ENCODE results near the gene PRORP.
"Not testable (repeated sequence)": the region's sequence is repeated elsewhere in the genome, so short reads cannot be mapped to it uniquely, and the experiment has no call there.

Gene PRORP

GRCh38 chr14:35138585-35138984 is 16.2 kb downstream of the PRORP start:
- no peak for DNase-seq

- peak in 1 of 14 donors; percentile 16 for DNase-seq
Measured at GRCh38 chr14:35140718-35141581, 18.6 kb downstream of the PRORP start.

GRCh38 chr14:35144029-35144428 is 21.7 kb downstream of the PRORP start:
- DNase-seq, result no peak

- DNase-seq, result no peak
Measured at GRCh38 chr14:35146711-35147149, 24.4 kb downstream of the PRORP start.

- DNase-seq, result no peak
Measured at GRCh38 chr14:35147186-35147585, 24.8 kb downstream of the PRORP start.

GRCh38 chr14:35147711-35148110 is 25.4 kb downstream of the PRORP start:
- DNase-seq, result no peak

- DNase-seq, result no peak
Measured at GRCh38 chr14:35149239-35149638, 26.9 kb downstream of the PRORP start.

- not testable (repeated sequence) for DNase-seq
Measured at GRCh38 chr14:35152531-35152930, 30.2 kb downstream of the PRORP start.

GRCh38 chr14:35154016-35154415 is 31.7 kb downstream of the PRORP start:
- no peak for DNase-seq

- no peak for DNase-seq
Measured at GRCh38 chr14:35155962-35156361, 33.6 kb downstream of the PRORP start.

GRCh38 chr14:35158491-35158890 is 36.1 kb downstream of the PRORP start:
- DNase-seq, result no peak

GRCh38 chr14:35158951-35159653 is 36.8 kb downstream of the PRORP start:
- DNase-seq, result no peak

- DNase-seq, result no peak
Measured at GRCh38 chr14:35159742-35160409, 37.5 kb downstream of the PRORP start.

GRCh38 chr14:35161231-35161630 is 38.9 kb downstream of the PRORP start:
- no peak for DNase-seq

GRCh38 chr14:35163384-35163783 is 41.0 kb downstream of the PRORP start:
- DNase-seq, result no peak

GRCh38 chr14:35164849-35165248 is 42.5 kb downstream of the PRORP start:
- no peak for DNase-seq

- no peak for DNase-seq
Measured at GRCh38 chr14:35167496-35167895, 45.1 kb downstream of the PRORP start.
